ENCODE data around the gene CFDP1. TPM values are rescaled to one million over a fixed set of nuclear protein-coding genes. Genes with fewer than 3 reads are reported as not detected.
A peak's percentile ranks its signal among the peaks of the same experiment; 100 is the strongest.

CFDP1 gene
- total and polyA plus RNA-seq, 2 of the 13 experiments (the other 11 are each of a cell fraction or from before 2014, with no cell fraction given), result 78.6 to 153 TPM

DNA sequence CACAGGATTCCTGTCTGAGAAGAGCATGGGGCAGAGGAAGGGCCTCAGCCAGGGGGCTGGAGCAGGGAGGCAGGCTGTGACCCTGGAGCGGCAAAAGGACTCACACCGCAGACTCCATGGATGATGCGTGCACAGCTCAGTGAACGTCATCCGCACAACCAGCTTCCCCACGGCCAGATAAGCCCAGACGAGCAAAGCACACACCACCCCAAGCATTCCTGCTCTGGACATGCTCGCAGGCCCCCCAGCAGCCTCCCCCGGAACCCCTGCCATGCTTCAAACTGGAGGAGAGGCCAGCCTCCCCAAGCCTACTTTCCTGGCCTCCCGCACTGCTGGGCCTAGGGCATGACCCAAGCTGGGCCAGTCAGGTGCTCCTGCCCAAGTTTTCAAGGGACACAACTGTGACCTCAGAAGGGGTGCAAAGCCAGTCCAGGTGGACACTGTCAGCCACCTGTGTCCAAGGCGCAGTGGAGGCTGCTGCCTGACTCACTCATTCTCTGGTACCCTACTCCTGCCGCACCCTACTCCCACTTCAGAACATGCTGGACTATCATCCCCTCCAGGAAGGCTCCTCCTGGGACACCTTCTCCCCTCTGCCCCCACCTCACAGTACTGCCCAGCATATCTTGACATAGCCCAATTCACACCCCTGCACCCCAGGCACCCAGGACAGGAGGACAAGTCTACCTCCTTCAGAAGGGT is 186.6 kb downstream of the CFDP1 start (continued):
- TF ChIP-seq PITX1 (CRISPR knock-in tag; IDR thresholded peaks at IDR 0.05) (no peak), ADNP (CRISPR knock-in tag; IDR thresholded peaks at IDR 0.05) (0 out of 2 replicates have a peak, but pooled peaks have one; percentile 29), DPF2 (CRISPR knock-in tag; IDR thresholded peaks at IDR 0.05; ENCODE audit: borderline replicate concordance, low read depth) (no peak), POLR2AphosphoS5 (IDR thresholded peaks at IDR 0.05; ENCODE audit: low read depth, low read length) (0 out of 2 replicates have a peak, but pooled peaks have one; percentile 31), TAF1 (CRISPR knock-in tag; IDR thresholded peaks at IDR 0.05) (no peak), ZNF430 (CRISPR knock-in tag; IDR thresholded peaks at IDR 0.05) (peak; percentile 57; the same call in 1 of the 2 replicates), MAFG (CRISPR knock-in tag; IDR thresholded peaks at IDR 0.05) (no peak), SALL2 (CRISPR knock-in tag; IDR thresholded peaks at IDR 0.05) (no peak)
- TF ChIP-seq, protein P1, sequence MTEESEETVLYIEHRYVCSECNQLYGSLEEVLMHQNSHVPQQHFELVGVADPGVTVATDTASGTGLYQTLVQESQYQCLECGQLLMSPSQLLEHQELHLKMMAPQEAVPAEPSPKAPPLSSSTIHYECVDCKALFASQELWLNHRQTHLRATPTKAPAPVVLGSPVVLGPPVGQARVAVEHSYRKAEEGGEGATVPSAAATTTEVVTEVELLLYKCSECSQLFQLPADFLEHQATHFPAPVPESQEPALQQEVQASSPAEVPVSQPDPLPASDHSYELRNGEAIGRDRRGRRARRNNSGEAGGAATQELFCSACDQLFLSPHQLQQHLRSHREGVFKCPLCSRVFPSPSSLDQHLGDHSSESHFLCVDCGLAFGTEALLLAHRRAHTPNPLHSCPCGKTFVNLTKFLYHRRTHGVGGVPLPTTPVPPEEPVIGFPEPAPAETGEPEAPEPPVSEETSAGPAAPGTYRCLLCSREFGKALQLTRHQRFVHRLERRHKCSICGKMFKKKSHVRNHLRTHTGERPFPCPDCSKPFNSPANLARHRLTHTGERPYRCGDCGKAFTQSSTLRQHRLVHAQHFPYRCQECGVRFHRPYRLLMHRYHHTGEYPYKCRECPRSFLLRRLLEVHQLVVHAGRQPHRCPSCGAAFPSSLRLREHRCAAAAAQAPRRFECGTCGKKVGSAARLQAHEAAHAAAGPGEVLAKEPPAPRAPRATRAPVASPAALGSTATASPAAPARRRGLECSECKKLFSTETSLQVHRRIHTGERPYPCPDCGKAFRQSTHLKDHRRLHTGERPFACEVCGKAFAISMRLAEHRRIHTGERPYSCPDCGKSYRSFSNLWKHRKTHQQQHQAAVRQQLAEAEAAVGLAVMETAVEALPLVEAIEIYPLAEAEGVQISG (CRISPR knock-in tag; IDR thresholded peaks at IDR 0.05), result peak; percentile 22; the same call in 1 of the 2 replicates
- TF ChIP-seq, protein P2, sequence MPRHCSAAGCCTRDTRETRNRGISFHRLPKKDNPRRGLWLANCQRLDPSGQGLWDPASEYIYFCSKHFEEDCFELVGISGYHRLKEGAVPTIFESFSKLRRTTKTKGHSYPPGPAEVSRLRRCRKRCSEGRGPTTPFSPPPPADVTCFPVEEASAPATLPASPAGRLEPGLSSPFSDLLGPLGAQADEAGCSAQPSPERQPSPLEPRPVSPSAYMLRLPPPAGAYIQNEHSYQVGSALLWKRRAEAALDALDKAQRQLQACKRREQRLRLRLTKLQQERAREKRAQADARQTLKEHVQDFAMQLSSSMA (CRISPR knock-in tag; IDR thresholded peaks at IDR 0.05), result peak; percentile 64; the same call in 1 of the 2 replicates
- TF ChIP-seq, protein P3, sequence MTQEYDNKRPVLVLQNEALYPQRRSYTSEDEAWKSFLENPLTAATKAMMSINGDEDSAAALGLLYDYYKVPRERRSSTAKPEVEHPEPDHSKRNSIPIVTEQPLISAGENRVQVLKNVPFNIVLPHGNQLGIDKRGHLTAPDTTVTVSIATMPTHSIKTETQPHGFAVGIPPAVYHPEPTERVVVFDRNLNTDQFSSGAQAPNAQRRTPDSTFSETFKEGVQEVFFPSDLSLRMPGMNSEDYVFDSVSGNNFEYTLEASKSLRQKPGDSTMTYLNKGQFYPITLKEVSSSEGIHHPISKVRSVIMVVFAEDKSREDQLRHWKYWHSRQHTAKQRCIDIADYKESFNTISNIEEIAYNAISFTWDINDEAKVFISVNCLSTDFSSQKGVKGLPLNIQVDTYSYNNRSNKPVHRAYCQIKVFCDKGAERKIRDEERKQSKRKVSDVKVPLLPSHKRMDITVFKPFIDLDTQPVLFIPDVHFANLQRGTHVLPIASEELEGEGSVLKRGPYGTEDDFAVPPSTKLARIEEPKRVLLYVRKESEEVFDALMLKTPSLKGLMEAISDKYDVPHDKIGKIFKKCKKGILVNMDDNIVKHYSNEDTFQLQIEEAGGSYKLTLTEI (CRISPR knock-in tag; conservative IDR thresholded peaks at IDR 0.05), result no peak
- TF ChIP-seq, protein P4, sequence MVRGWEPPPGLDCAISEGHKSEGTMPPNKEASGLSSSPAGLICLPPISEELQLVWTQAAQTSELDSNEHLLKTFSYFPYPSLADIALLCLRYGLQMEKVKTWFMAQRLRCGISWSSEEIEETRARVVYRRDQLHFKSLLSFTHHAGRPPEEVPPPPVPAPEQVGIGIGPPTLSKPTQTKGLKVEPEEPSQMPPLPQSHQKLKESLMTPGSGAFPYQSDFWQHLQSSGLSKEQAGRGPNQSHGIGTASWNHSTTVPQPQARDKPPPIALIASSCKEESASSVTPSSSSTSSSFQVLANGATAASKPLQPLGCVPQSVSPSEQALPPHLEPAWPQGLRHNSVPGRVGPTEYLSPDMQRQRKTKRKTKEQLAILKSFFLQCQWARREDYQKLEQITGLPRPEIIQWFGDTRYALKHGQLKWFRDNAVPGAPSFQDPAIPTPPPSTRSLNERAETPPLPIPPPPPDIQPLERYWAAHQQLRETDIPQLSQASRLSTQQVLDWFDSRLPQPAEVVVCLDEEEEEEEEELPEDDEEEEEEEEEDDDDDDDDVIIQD (CRISPR knock-in tag; IDR thresholded peaks at IDR 0.05; ENCODE audit: low read depth), result no peak
- TF ChIP-seq, protein P5, sequence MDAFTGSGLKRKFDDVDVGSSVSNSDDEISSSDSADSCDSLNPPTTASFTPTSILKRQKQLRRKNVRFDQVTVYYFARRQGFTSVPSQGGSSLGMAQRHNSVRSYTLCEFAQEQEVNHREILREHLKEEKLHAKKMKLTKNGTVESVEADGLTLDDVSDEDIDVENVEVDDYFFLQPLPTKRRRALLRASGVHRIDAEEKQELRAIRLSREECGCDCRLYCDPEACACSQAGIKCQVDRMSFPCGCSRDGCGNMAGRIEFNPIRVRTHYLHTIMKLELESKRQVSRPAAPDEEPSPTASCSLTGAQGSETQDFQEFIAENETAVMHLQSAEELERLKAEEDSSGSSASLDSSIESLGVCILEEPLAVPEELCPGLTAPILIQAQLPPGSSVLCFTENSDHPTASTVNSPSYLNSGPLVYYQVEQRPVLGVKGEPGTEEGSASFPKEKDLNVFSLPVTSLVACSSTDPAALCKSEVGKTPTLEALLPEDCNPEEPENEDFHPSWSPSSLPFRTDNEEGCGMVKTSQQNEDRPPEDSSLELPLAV (CRISPR knock-in tag; conservative IDR thresholded peaks at IDR 0.05; ENCODE audit: low read depth), result no peak
- TF ChIP-seq, protein P6, sequence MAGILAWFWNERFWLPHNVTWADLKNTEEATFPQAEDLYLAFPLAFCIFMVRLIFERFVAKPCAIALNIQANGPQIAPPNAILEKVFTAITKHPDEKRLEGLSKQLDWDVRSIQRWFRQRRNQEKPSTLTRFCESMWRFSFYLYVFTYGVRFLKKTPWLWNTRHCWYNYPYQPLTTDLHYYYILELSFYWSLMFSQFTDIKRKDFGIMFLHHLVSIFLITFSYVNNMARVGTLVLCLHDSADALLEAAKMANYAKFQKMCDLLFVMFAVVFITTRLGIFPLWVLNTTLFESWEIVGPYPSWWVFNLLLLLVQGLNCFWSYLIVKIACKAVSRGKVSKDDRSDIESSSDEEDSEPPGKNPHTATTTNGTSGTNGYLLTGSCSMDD (CRISPR knock-in tag; IDR thresholded peaks at IDR 0.05), result no peak
- TF ChIP-seq, protein P7, sequence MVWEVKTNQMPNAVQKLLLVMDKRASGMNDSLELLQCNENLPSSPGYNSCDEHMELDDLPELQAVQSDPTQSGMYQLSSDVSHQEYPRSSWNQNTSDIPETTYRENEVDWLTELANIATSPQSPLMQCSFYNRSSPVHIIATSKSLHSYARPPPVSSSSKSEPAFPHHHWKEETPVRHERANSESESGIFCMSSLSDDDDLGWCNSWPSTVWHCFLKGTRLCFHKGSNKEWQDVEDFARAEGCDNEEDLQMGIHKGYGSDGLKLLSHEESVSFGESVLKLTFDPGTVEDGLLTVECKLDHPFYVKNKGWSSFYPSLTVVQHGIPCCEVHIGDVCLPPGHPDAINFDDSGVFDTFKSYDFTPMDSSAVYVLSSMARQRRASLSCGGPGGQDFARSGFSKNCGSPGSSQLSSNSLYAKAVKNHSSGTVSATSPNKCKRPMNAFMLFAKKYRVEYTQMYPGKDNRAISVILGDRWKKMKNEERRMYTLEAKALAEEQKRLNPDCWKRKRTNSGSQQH (CRISPR knock-in tag; IDR thresholded peaks at IDR 0.05; ENCODE audit: low read depth), result no peak

Measured in HepG2 (cell line).